DMS114 treated with DMSO at 0.1 percent for 48 hours (cell line): ENCODE measurements around the gene ATP6V1G1.
"Not testable (repeated sequence)": the region's sequence is repeated elsewhere in the genome, so short reads cannot be mapped to it uniquely, and the experiment has no call there.

Experiments used
- DNase-seq: peaks from one replicate; lab custom pipeline; 2025; ENCODE audit not compliant: unreplicated experiment; lab: John Stamatoyannopoulos, UW

ATP6V1G1 gene

GRCh38 chr9:114587345-114588202 lies at the start of gene ATP6V1G1:
ATP6V1G1 (plus strand) TSS chr9:114587769; CDS start chr9:114587839, 70 bp downstream.
- DNase-seq = peak; percentile 94

GRCh38 chr9:114538241-114538640 lies 49.3 kb upstream of the ATP6V1G1 start:
- no peak for DNase-seq

GRCh38 chr9:114539701-114540380 lies 47.7 kb upstream of the ATP6V1G1 start:
- no peak for DNase-seq

- no peak for DNase-seq
Observed at GRCh38 chr9:114545055-114545454, 42.5 kb upstream of the ATP6V1G1 start.

GRCh38 chr9:114546851-114547250 lies 40.7 kb upstream of the ATP6V1G1 start:
- DNase-seq = no peak

GRCh38 chr9:114549697-114550330 lies 37.8 kb upstream of the ATP6V1G1 start:
- DNase-seq = no peak

- no peak for DNase-seq
Observed at GRCh38 chr9:114551750-114552685, 35.6 kb upstream of the ATP6V1G1 start.

GRCh38 chr9:114552706-114553105 lies 34.9 kb upstream of the ATP6V1G1 start:
- DNase-seq = no peak

GRCh38 chr9:114553202-114553601 lies 34.4 kb upstream of the ATP6V1G1 start:
- no peak for DNase-seq

GRCh38 chr9:114555696-114556095 lies 31.9 kb upstream of the ATP6V1G1 start:
- no peak for DNase-seq

- DNase-seq = no peak
Observed at GRCh38 chr9:114558027-114558675, 29.4 kb upstream of the ATP6V1G1 start.

GRCh38 chr9:114559830-114560513 lies 27.6 kb upstream of the ATP6V1G1 start:
- no peak for DNase-seq

- DNase-seq = no peak
Observed at GRCh38 chr9:114560956-114561355, 26.6 kb upstream of the ATP6V1G1 start.

- no peak for DNase-seq
Observed at GRCh38 chr9:114561771-114562170, 25.8 kb upstream of the ATP6V1G1 start.

GRCh38 chr9:114565204-114565603 lies 22.4 kb upstream of the ATP6V1G1 start:
- DNase-seq = no peak

GRCh38 chr9:114570742-114571141 lies 16.8 kb upstream of the ATP6V1G1 start:
- no peak for DNase-seq

- no peak for DNase-seq
Observed at GRCh38 chr9:114571391-114571790, 16.2 kb upstream of the ATP6V1G1 start.

- DNase-seq = no peak
Observed at GRCh38 chr9:114572199-114572598, 15.4 kb upstream of the ATP6V1G1 start.

- no peak for DNase-seq
Observed at GRCh38 chr9:114574438-114574837, 13.1 kb upstream of the ATP6V1G1 start.

GRCh38 chr9:114576779-114577178 lies 10.8 kb upstream of the ATP6V1G1 start:
- not testable (repeated sequence) for DNase-seq
